Omental fat pad (tissue), 4 donors: ENCODE measurements around the gene GPX1. TPM values are rescaled to one million over a fixed set of nuclear protein-coding genes. Genes with fewer than 3 reads are reported as not detected.

Experiments used
- ATAC-seq: fragments of 150-250 bp; one replicate; pipeline ENCODE4 v1.9.1; 2016; ENCODE audit warnings: mild to moderate bottlenecking, moderate library complexity; ENCODE audit not compliant: low FRiP score
- DNase-seq: peaks from one replicate; pipeline ENCODE4 v3.0.0-alpha.2; 2019; ENCODE audit warnings: low spot score
- total RNA-seq, 4 donors: library from RNA; depleted of rRNA; stranded (reverse); fragments of >200 nt; gene quantifications; one replicate each; pipeline ENCODE4 v1.1.0, GENCODE V29; 2016
- TF ChIP-seq, protein P1 (sequence below), 3 donors: fragments of 450-650 bp; IDR thresholded peaks; one replicate each; pipeline ENCODE4 v1.5.1; 2016 to 2017; ENCODE audit warnings: antibody characterized with exemption in 3 of 3, mild to moderate bottlenecking in 3 of 3, moderate library complexity in 2 of 3

GPX1 gene
- total RNA-seq, 4 donors from 2014 or later: 318 to 730 (median 464) TPM

DNA sequence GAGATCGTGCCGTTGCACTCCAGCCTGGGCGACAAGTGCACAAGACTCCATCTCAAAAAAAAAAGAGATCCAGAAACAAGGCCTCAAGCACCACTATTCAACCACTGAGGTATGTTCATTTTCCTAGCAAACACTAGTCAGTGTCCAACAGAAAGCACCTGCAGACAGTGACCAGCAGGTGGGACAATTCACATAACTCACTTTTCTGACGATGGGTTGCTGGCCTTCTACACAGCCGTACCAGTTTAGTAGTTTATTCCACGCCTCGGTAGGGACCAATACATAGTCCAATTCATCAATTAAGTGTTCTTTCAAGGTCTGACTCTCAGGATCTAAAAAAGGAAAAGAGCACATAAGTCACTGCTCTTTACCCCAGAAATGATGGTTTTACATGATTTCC, 30.7 kb downstream of the GPX1 start:
- TF ChIP-seq, protein P1, sequence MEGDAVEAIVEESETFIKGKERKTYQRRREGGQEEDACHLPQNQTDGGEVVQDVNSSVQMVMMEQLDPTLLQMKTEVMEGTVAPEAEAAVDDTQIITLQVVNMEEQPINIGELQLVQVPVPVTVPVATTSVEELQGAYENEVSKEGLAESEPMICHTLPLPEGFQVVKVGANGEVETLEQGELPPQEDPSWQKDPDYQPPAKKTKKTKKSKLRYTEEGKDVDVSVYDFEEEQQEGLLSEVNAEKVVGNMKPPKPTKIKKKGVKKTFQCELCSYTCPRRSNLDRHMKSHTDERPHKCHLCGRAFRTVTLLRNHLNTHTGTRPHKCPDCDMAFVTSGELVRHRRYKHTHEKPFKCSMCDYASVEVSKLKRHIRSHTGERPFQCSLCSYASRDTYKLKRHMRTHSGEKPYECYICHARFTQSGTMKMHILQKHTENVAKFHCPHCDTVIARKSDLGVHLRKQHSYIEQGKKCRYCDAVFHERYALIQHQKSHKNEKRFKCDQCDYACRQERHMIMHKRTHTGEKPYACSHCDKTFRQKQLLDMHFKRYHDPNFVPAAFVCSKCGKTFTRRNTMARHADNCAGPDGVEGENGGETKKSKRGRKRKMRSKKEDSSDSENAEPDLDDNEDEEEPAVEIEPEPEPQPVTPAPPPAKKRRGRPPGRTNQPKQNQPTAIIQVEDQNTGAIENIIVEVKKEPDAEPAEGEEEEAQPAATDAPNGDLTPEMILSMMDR (IDR thresholded peaks at IDR 0.05): no peak
- ATAC-seq (no peak), DNase-seq (no peak)

DNA sequence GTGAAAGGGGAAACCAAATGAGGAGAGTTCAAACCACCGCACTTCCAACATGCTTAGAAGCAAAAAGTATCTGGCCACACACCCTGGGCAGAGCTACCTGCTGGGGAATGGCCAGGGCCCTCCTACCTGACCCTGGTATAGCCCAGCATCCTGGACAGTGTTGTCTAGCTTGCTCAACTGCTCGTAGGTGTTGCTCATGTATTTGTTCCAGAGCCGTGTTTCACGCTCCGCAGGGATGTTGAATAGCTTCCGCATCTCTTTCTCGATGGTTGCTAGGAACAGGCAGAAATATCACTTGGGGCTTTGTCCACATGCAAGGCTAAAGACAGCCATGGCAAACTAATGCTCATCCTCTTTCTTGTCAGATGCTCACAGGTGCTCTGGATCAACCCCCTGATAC, 33.4 kb downstream of the GPX1 start:
- DNase-seq: no peak
- TF ChIP-seq, protein P1 (IDR thresholded peaks at IDR 0.05): no peak
- ATAC-seq: no peak

DNA sequence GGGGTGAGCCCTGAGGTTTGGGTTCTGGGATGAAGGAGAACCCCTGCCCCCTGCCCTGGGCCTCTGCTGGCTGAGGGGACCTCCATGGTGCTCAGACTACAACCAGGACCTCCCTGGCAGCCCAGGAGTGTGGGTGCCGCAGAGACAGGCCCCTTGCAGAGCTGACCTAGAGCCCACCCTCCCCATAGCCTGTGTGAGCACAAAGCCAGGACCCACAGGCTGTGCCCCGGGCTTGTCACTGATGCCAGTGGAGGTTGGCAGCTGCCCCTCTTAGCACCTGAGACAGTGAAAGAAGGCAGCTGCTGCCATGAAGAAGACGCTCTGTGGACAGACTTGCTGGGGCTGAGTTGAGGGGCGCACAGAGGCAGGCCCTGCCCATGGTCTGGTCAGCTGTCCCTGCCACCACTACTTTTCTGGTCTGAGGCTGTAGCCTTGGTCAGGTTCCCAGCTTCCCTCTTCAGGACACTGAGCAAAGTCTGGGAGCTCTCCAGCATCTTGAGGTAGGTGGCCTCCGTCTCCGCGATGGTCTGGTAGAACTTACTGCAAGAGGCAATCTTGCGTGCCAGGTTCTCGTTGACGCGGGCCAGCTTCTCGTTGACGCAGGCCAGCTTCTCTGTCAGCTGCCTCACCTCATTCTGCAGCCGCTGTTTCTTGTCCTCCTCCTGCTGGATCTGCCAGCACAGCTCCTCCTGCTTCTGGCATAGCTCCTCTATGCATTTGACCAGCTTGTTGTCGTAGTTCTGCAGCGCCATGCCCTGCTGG, 41.3 kb downstream of the GPX1 start:
- peak; percentile 23 for ATAC-seq
- TF ChIP-seq, protein P1 (IDR thresholded peaks at IDR 0.05): no peak
- no peak for DNase-seq

DNA sequence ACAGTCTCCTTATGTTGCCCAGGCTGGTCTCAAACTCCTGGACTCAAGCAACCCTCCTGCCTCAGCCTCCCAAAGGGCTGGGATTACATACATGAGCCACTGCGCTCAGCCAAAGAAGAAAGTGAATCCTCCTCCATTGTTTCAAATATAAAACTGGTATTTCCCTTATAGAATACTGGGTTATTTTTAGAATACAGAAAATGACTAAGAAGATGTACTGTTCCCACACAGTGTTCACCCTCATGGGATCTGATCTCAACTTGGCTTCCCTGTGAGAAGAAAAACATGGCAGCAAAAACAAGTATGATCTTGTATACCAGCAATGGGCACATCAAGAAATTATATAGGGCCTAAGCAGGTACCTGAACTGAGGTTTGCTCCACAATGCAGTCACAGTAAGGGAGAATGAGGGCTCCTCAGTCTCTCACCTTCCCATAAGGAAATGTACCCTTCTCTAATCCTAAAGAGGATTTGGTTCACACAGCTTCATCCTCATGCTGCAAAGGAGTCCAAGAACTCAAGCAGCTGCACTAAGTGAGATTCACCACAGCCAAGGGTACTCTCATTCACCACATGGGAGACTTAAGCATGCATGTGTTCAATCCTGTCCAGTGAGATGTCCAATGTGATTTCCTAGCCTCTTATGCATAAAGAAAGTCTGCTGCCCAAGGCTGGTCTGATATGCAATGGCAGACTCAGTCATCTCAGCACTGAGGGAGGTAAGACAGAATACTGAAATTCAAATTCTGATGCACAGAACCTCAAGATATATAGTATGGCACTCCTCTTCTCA, 44.1 kb downstream of the GPX1 start:
- TF ChIP-seq, protein P1 (IDR thresholded peaks at IDR 0.05): no peak
- no peak for ATAC-seq
- no peak for DNase-seq

DNA sequence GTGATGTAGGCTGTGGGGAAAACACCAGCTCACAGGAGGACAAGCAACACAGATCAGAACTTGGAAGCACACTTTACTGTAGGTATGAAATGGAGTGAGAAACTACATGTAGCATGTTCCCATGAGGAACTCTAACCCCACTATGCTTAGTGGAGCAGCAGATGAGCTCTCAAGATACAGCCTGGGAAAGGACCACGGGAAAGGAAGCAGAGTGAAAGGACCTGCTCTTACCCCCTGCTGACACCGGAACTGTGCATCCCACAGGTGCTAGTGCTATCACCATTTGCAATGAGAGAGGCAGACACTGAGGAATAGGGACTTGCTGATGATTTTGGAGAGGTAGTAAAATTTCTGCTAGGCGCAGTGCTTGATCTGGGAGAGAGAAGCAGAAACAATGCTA, 46.9 kb downstream of the GPX1 start:
- ATAC-seq (no peak), DNase-seq (no peak)
- TF ChIP-seq, protein P1 (IDR thresholded peaks at IDR 0.05): no peak

DNA sequence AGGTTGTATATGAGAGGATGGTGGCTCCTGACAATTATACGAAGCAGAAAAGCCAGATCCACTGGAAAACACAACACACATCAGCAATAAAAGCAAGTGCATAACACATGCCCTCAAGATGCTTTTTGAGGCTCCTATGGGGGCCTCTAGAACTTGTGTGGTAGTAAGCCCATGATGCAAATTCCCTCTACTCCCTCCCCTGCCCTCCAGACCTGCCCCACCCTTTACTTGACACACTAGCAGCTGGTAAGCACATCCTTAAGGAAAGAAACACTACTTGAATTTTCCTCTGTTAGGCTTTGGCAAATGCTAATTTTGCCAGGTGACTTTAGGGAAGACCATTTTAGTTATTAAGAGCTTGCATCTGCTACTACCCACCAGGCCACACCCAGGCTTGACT, 47.5 kb downstream of the GPX1 start:
- DNase-seq: no peak
- ATAC-seq: no peak
- TF ChIP-seq, protein P1 (IDR thresholded peaks at IDR 0.05): no peak

Other genes starting within 250 kb of the GPX1 start
- gene USP19, start 237.5 kb downstream of the GPX1 start, total RNA-seq: 10 to 100 TPM; 30.7 to 63.5 (median 45.4) TPM
- gene LAMB2, start 225.3 kb downstream of the GPX1 start, total RNA-seq: 100 to 1,000 TPM; 334 to 564 (median 415) TPM
- gene CCDC71, start 192.0 kb downstream of the GPX1 start, total RNA-seq: 10 to 100 TPM; 20.7 to 29.9 (median 26.8) TPM
- gene KLHDC8B, start 186.8 kb downstream of the GPX1 start, total RNA-seq: 100 to 1,000 TPM in 1 of 4 donors, 10 to 100 TPM in 3; 55.0 to 123 (median 65.5) TPM
- gene C3orf62, start 81.1 kb downstream of the GPX1 start, total RNA-seq: 10 to 100 TPM in 1 of 4 donors, 1 to 10 TPM in 3; 3.5 to 13.7 (median 5.6) TPM
- 10 to 100 TPM; 17.3 to 43.3 (median 34.6) TPM for gene USP4, start 18.3 kb downstream of the GPX1 start, total RNA-seq
- 100 to 1,000 TPM; 456 to 542 (median 494) TPM for gene RHOA, start 53.6 kb upstream of the GPX1 start, total RNA-seq
- gene TCTA, start 54.1 kb upstream of the GPX1 start, total RNA-seq: 10 to 100 TPM; 15.1 to 30.9 (median 24.0) TPM
- 1 to 10 TPM; 1.6 to 6.8 (median 3.3) TPM for gene AMT, start 64.1 kb upstream of the GPX1 start, total RNA-seq
- 1 to 10 TPM; 2.7 to 9.4 (median 5.6) TPM for gene NICN1, start 71.0 kb upstream of the GPX1 start, total RNA-seq
- gene DAG1, start 111.9 kb upstream of the GPX1 start, total RNA-seq: 10 to 100 TPM; 37.8 to 65.0 (median 44.4) TPM
- gene BSN, start 196.1 kb upstream of the GPX1 start, total RNA-seq: under 1 TPM; 0.09 to 0.63 (median 0.37) TPM